ENCODE measurements around the gene SHANK2.

DNA sequence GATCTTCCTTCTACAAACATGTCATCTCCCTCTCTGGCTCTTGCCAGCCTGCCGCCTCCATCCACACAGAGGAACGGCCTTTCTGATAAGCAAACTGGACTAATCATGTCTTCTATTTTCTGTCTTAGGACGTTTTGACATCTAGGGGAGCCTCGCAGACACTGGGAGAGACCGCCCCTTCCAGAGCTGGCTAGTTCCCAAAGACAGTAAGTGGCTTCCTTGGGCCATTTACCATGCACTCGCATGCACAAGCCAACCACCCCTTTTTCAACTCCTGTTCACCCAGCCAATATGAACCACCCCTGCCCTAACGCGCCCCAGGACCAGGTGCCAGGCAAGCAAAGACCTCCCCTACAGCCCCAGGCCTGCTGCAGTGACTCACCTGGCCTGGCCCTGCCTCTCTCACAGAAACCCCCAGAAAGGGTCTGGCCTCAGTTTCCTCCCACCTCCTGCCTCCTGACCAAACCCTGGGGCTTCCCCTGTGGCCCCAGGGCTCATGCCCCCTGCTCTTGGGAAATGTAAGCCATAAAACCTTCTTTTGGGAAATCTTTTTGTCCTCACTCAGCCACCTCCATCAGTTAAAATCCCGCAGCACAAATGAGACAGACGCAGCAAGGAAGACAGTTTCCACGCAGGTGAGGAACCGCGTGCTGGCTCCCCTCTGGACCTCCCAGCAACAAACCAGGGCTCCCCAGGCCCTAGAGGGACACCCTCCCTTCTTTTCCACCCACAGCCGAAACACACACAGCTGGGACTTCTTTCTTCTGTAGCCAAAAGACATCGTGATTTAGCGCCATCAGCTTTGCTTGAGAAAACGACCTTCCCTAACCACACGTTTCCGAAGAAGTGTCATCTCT, 38.5 kb downstream of the SHANK2 start:
- TF ChIP-seq, protein P1, sequence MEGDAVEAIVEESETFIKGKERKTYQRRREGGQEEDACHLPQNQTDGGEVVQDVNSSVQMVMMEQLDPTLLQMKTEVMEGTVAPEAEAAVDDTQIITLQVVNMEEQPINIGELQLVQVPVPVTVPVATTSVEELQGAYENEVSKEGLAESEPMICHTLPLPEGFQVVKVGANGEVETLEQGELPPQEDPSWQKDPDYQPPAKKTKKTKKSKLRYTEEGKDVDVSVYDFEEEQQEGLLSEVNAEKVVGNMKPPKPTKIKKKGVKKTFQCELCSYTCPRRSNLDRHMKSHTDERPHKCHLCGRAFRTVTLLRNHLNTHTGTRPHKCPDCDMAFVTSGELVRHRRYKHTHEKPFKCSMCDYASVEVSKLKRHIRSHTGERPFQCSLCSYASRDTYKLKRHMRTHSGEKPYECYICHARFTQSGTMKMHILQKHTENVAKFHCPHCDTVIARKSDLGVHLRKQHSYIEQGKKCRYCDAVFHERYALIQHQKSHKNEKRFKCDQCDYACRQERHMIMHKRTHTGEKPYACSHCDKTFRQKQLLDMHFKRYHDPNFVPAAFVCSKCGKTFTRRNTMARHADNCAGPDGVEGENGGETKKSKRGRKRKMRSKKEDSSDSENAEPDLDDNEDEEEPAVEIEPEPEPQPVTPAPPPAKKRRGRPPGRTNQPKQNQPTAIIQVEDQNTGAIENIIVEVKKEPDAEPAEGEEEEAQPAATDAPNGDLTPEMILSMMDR (conservative IDR thresholded peaks at IDR 0.05) = no peak
- no peak for TF ChIP-seq ZFX (IDR thresholded peaks at IDR 0.05)

All from C4-2B (cell line).